HG02759 (cell line): Measurements from ENCODE around the gene ARMC10.
"Not testable (repeated sequence)": the region's sequence is repeated elsewhere in the genome, so short reads cannot be mapped to it uniquely, and the experiment has no call there.

Experiments
- ATAC-seq: cut with Tn5 transposase; IDR thresholded peaks from one replicate; pipeline ENCODE4 v1.9.1; 2021; ENCODE audit warnings: mild to moderate bottlenecking, moderate library complexity; ENCODE audit not compliant: unreplicated experiment

ARMC10 gene

DNA sequence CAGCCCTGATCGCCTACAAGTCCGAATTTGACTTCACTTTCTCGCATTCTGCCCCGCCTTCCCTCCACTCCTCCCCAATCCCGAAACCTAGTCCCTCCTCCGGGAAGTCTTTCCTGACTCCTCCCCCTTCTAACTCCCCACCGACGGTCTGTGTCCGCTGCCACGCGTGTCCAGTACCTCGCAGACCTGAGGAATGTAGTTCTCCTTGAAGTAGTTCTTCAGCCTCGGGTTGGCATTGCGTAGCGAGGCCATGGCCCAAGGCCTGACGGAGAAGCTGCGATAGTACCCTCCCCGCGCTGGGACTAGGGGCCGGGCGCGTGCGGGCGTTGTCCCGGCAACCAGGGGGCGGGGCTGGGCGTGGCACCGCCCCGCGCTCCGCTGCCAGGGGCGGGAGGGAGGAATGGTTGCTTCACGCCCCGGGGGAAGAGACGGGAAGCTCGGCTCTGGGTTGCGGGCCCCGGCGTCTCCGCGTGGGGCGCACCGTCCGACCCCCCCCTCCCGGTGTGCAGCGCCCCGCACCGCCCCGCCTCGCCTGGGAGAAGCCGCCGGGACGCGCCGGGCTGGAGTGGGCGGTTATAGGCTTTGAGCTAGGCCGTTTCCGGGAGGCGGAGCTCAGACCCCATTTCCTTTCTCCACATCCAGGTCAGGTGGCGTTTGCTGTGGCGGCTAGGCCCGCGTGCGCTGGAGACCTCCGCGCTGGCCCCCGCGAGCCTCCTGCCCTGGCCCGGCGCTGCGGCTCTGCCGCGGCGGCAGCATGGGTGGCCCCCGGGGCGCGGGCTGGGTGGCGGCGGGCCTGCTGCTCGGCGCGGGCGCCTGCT lies at the start of gene ARMC10, which contains the start of gene FBXL13:
ARMC10 (plus strand) TSS at position 622 of the 818 bp plus-strand sequence; CDS start at position 755, 133 bp downstream.
FBXL13 (minus strand) TSS at position 278 of the 818 bp plus-strand sequence.
- peak; percentile 91 for ATAC-seq

GRCh38 chr7:103025341-103025740 lies 49.6 kb upstream of the ARMC10 start:
- ATAC-seq: no peak

DNA sequence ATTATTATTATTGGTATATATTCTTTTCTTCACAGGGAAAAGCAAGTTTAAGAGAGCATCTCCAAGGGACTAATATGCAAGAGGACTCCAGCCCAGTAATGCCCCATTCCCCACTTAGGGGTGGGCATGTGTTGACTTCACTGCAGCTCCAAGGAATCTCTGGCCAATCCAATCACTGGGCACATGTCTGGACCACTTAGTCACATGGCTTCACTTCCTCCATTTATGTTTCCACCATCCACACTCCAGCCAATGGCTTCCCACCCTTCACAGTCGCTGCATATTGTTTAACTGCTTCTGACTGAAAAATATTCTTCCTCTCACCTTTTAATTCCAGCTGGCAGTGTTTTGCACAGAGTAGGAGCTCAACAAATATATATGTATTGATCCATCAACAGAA lies 43.9 kb upstream of the ARMC10 start:
- ATAC-seq: no peak

DNA sequence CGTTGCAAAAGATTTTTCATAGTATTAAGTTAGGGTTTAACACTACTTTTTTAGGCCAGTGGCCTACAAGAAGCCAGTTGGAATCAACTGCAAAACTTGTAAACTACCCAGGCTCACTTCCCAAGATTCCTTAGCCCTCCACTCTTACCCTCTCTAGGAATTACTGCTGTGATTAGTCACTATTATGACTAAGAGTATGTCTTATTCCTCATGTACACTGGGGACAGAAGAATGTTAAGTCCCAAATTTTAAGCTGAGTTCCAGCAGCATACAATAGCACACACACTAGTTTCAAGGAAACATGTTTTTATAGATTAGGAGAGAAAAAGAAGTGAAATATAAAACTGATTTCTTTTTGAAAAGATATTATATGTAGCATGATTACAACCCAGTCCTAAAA lies 43.2 kb upstream of the ARMC10 start:
- ATAC-seq: no peak

- ATAC-seq: not testable (repeated sequence)
These were observed 40.6 kb upstream of the ARMC10 start for GRCh38 chr7:103034318-103034717.

DNA sequence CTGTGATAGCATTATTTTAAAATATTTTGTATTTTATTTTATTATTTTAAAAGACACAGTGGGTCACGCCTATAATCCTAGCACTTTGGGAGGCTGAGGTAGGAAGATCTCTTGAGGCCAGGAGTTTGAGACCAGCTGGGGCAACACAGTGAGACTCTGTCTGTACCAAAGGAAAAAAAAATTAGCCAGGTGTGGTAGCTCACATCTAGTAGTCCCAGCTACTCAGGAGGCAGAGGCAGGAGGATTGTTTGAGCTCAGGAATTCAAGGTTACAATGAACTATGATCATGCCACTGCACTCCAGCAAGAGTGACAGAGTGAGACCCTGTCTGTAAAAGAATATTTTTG lies 37.5 kb upstream of the ARMC10 start:
- ATAC-seq: no peak

DNA sequence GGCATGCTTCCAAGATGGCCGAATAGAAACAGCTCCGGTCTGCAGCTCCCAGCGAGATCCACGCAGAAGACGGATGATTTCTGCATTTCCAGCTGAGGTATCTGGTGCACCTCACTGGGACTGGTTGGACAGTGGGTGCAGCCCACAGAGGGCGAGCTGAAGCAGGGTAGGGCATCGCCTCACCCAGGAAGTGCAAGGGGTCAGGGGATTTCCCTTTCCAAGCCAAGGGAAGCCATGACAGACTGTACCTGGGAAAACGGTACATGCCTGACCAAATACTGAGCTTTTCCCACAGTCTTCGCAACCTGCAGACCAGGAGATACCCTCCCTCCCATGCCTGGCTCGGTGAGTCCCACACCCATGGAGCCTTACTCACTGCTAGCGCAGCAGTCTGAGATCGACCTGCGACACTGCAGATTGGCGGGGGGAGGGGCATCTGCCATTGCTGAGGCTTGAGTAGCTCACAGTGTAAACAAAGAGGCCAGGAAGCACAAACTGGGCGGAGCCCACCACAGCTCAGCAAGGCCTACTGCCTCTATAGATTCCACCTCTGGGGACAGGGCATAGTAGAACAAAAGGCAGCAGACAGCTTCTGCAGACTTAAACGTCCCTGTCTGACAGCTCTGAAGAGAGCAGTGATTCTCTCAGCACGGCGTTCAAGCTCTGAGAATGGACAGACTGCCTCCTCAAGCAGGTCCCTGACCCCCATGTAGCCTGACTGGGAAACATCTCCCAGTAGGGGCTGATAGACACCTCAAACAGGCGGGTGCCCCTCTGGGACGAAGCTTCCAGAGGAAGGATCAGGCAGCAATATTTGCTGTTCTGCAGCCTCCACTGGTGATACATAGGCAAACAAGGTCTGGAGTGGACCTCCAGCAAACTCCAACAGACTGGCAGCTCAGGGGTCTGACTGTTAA lies 36.9 kb upstream of the ARMC10 start:
- ATAC-seq: not testable (repeated sequence)

GRCh38 chr7:103041815-103042214 lies 33.1 kb upstream of the ARMC10 start:
- not testable (repeated sequence) for ATAC-seq

GRCh38 chr7:103048833-103049232 lies 26.1 kb upstream of the ARMC10 start:
- no peak for ATAC-seq

DNA sequence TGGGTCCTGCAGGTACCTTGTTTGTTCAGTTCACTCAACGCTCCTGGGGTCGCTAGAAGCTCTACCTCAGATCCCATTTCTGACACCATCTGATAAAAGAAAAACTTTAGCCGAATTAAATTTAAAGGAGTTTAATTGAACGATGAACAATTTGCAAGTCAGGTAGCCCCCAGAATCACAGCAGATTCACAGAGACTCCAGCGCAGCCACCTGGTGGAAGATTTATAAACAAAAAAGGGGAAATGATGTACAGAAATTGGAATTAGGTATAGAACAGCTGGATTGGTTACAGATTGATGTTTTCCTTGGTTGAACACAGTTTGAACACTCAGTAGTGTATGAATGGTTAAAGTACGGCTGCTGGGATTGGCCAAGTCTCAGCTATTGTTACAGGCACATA lies 23.4 kb upstream of the ARMC10 start:
- ATAC-seq: no peak

DNA sequence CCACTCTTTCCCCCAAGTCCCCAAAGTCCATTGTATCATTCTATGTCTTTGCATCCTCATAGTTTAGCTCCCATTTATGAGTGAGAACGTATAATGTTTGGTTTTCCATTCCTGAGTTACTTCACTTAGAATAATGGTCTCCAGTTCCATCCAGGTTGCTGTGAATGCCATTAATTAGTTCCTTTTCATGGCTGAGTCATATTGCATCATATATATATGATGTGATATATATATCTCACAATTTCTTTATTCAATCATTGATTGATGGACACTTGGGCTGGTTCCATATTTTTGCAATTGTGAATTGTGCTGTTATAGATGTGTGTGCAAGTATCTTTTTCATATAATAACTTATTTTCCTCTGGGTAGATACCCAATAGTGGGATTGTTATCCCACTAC lies 18.9 kb upstream of the ARMC10 start:
- ATAC-seq: not testable (repeated sequence)

DNA sequence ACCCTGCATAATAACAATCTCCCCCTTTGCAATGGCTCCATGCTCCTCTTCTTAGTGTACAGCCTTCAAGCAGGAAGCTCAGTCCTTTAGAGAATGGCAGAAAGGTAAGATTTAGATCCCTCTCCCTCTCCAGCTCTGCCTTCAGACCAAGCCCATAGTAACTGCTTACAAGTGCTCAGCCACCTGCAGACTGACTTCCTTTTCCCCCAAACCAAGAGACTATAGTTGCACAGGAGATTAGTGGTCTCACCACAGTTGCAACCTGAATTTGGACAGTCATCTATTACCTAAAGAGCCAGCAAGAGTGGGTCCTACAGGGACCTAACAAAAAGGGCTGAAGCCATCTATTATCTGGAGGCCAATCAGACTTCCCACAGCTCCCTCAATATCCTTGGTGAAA lies 16.8 kb upstream of the ARMC10 start:
- ATAC-seq: no peak

GRCh38 chr7:103059471-103059870 lies 15.5 kb upstream of the ARMC10 start:
- ATAC-seq: no peak

- no peak for ATAC-seq
These were observed 11.0 kb upstream of the ARMC10 start for GRCh38 chr7:103063895-103064294.

DNA sequence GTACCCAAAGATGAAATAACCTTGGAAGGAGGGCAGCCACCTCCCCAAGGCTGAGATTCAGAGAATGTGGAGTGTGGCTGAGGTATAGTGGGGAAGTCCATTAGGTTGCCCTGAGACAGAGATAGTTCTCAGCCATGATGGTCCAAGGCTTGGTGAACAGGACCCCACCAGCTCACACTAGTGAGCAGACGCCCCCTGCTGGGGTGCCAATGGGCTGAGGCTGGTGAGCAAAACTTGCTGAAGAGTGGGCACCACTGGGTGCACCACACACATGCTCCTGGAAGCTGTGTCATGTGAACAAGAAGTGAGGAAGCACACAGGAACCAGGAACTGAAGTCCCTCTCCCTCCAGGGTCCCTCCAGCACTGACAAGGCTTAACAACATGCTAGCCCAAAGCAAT lies 9.3 kb upstream of the ARMC10 start:
- ATAC-seq: peak; percentile 62

GRCh38 chr7:103068414-103069403 lies 6.2 kb upstream of the ARMC10 start:
- no peak for ATAC-seq

DNA sequence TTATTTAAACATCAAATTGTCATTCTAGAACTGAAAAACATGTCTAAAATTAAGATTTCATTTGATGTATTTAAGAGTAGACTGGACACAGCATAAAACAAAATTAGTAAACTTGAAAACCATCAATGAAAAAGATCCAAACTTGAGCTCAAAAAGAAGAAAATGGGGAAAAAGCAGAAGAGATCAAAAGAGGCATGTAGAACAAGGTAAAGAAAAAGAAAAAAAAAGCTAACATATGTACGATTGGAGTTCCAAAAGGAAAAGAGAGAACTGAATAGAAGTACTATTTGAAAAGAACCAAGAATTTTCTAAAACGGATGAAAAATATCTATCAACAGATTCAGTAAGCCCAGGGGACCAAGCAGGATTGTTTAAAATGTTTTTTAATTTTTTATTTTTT lies 3.9 kb upstream of the ARMC10 start:
- no peak for ATAC-seq

DNA sequence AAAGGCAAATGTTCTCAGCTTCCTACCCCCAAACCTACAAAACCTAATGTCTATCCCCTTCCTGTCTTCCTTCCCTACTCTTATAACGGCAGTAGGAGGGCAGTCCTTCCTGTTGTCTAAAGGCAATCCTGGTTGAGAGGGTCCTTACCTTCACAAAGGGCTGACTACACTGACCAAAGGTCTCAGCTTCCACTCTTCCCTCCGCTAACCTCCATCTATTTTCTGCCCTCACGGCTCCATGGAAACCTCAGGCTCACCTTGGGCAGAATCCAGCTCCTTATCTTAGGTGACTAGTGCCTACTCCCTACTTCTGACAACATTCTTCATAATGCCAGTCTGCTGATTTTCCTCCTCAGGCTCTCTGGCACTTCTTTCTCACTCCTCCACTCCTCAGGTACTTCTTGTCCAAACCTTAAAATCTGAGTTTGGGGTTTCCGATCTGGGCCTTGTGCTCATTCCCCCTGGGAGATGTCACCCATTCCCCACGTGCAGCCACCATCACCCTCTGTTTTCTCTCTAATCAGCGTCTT lies 886 bp upstream of the ARMC10 start:
- ATAC-seq: no peak

- ATAC-seq: peak; percentile 48
These were observed 488 bp downstream of the ARMC10 start for GRCh38 chr7:103075337-103075918.

DNA sequence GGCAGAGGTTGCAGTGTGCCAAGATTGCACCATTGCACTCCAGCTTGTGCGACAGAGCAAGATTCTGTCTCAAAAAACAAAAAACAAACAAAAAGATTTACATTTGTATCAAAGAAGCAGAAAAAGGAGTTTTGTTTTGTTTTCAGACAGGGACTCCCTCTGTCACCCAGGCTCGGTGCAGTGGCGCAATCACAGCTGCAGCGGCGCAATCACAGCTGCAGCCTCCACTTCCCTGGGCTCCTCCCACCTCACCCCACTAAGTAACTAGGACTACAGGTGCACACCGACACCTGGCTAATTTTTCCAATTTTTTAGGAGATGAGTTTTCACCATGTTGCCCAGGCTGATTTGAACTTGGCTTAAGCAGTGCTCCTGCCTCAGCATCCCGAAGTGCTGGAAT lies 1.8 kb downstream of the ARMC10 start:
- ATAC-seq: no peak
